HG02885 (cell line): ENCODE measurements around the gene STARD10.
A peak's percentile ranks its signal among the peaks of the same experiment; 100 is the strongest.

Experiments used
- ATAC-seq: cut with Tn5 transposase; IDR thresholded peaks from one replicate; pipeline ENCODE4 v1.9.1; 2021; ENCODE audit warnings: mild to moderate bottlenecking; ENCODE audit not compliant: unreplicated experiment, poor library complexity

Gene STARD10

DNA sequence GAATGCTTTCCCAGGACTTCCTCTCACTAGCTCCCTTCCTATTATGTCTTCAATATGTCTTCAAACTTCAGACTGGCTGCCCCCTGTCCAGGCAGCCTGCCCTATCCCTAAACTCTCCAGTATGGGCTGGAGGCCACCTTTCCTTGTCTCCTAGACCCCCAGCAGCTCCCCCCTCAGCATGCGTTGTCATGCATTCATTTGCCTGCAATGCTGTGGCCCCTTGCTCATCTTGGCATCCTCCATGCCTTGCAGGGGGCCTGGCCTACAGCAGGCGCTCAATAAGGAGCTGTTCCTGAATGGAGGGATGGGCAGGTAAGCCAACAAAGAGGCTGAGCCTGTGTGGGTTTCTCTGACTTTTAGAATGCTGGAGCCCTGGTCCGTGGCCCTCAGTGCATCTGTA lies 25.3 kb downstream of the STARD10 start:
- no peak for ATAC-seq

DNA sequence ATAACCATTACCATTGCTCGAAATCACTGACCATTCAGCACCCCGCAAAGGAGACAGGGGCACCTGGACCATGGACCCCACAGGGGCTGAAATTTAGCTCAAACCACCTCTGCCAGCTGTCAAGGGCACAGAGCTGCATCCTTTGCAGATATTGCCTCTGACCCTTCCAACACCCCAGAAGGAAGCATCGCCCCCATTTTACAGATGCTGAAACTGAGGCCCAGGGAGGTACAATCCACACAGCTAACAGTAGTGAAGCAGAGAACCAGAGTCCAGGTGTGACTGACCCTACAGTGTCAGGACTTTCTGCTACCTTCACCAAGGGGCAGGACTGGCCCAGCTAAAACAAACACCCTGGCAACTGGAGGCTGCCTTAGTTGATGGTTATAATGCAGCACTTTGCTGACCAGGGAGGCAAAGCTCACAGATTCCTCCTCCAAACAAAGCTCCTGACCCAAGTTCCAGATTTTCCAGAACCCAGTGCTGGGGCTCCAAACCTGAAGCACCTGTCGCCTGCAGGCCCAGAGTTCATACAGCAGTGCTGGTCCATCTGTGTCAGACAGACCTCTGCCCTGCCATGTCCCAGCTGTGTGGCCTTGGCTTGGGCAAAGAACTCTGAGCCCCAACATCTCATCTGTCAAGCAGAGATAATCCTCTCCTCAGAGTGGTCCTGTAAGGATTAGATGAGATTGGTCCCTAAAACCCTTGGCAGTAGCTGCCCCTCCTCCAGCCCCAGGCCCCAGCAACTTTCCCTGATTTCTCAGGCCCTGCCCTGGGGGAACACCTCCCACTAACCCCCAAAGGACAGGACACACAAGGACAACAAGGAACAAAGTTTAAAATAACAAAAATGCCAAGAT lies 26.4 kb downstream of the STARD10 start:
- no peak for ATAC-seq

DNA sequence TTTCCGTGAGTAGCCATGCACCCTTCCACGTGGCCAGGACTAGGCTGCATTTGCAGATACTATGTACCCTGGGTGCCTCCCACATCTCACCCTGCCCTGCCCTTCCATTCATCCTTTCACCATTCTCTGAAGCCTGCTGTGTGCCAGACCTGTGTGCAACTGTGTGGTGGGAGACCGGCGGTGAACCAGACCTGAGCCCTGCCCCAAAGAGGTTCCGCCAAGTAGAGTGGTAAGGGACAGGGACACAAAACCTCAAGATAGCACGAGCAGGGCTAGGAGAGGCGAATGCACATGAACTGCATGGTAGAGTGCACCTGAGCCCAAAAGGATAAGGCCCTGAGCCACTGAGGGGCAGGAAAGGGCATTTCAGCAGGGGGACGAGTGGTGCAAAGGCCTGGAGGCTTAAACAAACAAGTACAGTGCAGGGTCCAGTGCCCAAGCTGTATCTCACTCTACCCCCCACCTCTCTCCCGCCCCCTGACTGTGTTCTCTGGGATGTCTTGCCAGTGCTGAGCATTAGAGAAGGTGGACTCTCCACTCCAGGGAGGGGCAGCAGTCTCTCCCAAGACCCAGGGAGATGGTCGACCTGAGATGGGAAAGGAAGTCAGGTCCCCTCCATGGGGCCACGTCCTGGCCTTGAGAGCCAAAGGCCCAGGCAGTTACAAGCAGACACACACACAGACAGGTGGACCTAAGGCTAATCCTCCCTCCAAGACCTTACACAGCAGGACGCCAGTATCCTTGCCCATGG lies 27.5 kb downstream of the STARD10 start:
- no peak for ATAC-seq

DNA sequence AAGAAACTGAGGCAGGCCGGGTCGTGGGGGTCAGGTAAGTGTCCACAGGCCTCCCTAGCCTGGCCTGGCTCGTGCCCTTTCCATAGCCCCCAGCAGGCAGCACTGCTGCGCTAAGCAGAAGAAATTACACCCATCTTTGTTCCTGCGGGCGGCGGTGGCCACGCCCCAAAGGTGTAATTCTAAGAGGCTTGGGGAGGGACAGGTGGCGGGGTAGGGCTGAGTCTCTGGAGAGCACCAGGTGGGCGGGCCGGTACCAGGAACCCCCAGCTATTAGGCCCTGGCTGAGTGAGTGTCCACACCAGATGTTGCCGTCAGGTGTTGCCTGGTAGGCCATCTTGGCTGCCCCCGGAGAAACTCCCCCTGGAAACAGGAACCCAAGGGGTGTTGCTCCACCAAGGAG lies 29.3 kb downstream of the STARD10 start:
- no peak for ATAC-seq

DNA sequence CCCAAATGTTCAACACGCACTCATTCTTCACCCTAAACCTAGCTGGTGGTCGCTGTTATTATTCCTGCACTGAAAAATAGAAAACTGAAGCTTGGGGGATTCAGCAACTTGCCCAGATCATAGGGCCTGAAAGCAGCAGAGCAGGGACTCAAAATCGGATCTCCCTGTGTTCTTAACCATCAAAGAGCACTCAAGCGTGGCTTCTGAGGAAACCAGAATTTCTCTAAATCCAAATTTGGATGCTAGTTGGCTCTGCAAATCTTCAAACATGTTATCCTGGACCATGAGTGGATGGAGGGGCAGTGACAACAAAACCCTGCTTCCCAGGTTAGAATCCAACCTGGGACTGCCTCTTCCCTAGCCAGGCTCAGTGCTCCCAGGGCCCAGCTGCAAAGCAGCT lies 30.0 kb downstream of the STARD10 start:
- no peak for ATAC-seq

DNA sequence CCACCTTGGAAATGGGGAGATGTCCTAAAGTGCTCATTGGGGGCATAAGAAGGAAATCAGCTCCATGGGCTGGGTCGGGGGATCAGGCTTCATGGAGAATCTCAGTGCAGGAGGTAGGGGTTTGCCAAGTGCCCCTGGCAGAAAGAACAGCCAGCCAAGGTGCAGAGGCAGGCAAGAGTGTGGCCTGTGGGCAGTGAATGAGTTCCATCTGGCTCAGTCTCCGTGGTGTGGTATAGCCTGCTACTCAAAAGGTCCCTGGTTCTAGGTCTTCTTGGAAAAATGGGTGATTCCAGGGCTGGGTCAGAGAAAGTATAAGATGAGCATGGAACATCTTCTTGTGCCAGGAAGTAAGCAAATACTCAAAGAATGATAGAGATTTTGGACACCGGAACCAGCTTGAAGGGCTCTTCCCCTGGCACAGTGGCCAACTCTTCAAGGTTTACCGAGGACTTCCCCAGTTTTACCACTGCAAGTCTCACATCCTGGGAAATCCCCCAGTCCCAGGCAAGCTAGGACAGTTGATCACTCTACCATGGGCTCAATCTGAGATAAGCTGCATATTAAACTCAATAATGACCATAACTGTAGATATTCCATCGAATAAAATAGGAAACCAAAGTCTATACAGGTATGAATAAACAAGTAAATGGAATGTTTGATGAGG lies 31.1 kb downstream of the STARD10 start:
- no peak for ATAC-seq

DNA sequence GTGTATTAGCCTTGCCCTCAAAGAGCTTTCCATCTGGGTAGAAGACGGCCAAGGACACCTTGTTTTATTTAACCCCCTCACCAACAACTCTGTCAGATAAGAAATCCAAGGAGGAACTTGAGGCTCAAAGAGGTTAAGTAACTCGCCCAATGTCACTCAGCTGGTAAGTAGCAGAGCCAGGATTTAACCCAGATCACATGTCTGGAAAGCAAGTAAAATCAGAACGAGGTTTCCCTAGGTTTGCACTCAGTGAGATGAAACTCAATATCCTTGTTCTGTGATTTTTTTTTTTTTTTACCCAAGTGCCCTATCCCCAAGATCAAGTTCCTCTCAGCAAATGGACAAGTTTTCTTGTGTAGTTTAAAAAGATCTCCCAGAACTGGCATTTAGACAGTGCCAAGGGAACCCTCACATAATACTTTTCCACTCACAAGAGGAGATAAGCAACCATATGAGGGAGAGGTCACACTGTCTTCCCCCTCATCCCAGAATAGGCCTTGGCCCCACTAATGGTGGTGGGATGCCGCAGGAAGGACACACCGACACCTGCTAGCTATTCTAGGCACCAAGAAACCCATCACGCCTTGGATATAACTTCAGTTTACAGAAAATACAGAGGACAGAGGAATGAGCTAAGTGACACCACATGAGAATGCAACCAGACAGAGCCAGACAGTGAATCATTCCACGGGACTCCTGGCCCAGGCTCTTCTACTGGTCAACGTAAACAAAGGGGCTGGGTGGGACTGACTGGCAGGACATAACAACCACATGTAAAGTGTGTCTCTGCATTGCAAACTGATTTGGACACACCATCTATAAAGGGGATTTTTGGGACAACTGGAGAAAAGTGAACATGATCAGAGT lies 33.1 kb downstream of the STARD10 start:
- no peak for ATAC-seq

DNA sequence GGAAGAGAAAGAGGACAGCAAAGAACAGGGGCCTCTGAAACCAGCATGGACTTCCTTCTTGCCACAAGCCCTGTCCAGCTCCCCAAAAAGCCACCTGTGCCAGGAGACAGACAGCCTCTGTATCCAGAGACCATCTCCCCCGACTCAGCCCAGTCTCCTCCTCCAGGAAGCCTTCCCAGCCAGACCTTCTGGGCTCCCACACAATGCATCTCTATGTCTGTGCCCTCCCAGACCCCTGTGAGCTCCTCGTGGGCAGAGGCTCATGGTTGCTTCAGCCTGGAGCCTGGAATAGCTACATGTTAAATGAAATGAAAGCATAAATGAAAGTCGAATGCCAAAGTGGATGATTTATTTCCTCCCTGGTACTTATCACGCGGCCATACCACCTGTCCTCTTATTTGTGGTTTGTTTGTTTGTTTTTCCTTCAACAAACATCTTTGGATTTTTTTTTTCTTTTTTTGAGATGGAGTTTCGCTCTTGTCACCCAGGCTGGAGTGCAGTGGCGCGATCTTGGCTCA lies 34.3 kb downstream of the STARD10 start:
- no peak for ATAC-seq

DNA sequence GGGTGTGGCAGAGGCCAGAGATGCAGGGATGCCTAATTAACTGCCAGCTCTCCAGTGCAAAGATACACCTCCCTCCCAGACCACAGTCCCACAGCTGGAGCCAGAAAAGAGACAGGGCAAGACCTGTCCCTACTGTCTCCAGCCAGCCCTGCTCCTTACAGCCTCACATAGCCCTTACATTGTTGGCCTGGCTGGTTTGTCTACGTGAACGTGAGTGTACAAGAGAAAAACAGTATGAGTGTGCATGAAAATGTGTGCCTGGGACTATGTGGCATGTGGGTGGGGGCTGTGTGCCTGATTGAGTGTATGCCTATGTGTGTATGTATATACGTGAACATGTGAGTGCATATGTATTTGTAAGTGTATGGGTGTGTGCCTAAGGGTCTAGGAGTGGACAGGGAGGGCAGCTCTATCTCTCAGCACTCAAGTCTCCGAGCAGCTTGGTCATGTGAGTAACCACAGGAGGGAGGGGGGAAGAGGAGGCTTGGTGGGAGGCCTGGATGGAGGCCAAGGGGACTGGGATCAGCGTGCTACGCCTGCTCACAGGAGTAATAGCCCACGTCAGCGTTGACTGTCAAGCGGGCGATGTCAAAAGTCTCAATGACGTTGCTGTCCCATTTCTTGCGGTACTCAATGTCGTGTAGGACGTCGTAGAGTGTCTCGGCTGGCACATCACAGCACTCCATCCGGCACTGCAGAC lies 35.0 kb downstream of the STARD10 start:
- no peak for ATAC-seq

DNA sequence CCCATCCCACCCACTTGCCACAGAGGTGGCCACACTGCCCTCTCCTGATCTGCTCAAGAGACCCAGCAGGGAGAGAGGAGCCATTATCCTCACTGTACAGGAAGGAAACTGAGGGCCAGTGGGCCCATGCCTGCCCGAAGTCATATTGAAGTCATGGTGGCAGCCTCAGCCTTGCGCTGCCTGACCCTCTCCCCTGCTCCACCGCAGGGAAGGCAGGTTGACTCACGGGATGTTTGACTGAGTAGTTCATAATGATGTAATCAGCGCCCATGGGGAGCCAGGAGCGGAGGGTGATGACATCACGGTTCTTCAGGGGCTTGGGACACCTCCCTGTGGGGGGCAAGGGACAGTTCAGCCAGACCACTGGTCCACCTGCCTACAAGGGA lies 35.5 kb downstream of the STARD10 start:
- ATAC-seq, result no peak

DNA sequence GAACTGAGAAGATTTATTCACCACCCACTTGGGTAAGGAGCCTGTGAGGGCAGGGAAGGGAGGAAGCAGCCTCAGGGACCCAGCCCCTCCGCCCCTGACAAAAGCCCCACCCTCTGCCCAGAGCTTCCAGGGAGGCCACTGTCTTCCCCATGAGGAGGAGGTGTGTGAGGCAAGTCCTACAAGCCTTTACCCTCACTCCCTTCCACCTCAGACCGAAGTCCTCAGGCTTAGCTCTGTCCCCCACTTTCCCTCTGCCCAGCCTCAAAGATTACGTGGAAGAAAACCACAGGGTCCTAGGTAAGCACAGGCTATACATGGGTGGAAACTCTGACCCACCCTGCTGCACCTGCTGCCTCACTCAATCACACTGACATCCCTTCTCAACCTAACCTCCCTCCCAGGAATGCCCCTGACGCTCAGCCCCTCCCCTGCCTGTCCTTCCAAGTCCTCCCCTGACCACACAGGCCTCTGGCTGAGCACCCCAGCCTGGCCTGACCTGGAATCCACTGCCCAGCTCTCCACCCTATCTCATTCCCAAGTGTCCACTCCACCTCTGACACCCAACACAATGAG lies 38.0 kb downstream of the STARD10 start:
- no peak for ATAC-seq

DNA sequence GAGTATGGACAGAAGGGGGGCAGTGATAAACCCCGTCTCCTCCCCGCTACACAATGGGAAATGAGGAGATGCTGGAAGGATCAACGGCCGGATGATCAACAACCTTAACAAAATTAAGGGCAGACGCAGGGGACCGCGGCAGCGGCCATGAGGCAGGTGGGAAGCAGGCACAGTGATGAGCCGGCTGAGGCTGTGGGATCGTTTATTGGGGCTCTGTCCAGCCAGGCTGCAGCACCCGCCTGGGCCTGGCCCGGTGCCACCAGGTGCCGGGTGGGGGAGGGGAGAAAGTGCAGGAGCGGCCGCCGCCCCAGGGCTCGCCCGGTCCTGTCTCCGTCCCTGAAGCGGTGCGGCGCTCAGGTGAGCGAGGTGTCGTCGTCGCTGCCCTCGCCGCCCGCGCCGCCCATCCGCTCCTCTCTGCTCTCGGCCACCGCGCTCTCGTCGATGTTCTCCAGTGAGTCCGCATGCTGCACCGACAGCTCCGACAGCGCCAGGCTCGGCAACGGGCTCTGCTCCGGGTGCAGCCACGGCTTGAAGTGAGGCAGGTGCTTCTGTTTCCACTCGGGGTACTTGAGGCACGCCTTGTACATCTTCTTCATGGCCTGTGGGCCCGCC lies 39.2 kb downstream of the STARD10 start:
- ATAC-seq, result no peak

DNA sequence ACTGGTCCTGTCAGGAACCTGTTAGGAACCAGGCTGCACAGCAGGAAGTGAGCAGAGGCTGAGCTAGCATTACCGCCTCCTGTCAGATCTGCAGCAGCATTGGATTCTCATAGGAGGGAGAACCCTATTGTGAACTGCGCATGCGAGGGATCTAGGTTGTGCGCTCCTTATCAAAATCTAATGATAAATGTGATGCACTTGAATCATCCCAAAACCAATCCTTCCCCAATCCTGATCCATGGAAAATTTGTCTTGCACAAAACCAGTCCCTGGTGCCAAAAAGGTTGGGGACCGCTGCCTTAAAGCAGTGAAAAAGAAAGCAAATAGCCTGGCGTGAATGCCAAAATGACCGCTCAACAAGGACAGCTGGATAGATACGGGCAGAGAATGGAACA lies 39.7 kb downstream of the STARD10 start:
- no peak for ATAC-seq

DNA sequence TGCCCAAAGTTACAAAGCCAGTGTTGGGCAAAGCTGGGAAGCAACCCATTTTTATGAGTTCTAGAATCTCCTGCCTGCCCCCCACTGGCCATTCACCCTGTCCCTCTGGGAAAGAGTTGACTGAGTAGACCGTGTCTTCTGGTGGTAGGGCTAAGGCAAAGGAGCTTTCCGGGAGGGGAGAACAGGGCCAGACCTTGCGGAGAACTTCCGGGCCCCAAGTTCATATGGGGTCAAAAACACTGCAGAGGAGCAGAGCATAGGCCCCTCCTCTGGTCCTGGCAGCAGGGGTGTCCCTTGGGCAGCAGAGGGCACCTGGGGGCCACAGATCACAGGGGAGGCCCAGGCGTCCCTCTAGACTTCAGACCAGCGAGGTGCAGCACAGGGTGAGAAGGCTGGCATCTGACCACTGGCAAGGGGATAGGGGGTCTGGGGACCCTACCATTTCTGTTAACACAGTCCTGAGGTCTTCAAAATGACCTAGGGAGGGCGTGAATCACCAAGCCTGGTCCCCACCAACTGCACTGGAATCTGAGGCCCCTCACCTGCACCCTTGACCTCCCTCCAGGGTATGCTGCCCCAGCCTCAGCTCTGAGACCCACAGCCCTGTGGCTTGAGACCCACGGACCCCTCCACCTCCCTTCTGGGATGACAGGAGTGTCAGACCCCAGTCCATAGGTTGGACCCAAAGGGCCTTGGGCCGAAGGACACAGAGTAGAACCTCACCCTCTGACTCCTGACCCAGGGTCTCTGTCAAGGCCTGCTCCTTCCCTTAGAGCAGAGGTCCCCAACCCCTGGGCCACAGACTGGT lies 40.3 kb downstream of the STARD10 start:
- ATAC-seq, result no peak

DNA sequence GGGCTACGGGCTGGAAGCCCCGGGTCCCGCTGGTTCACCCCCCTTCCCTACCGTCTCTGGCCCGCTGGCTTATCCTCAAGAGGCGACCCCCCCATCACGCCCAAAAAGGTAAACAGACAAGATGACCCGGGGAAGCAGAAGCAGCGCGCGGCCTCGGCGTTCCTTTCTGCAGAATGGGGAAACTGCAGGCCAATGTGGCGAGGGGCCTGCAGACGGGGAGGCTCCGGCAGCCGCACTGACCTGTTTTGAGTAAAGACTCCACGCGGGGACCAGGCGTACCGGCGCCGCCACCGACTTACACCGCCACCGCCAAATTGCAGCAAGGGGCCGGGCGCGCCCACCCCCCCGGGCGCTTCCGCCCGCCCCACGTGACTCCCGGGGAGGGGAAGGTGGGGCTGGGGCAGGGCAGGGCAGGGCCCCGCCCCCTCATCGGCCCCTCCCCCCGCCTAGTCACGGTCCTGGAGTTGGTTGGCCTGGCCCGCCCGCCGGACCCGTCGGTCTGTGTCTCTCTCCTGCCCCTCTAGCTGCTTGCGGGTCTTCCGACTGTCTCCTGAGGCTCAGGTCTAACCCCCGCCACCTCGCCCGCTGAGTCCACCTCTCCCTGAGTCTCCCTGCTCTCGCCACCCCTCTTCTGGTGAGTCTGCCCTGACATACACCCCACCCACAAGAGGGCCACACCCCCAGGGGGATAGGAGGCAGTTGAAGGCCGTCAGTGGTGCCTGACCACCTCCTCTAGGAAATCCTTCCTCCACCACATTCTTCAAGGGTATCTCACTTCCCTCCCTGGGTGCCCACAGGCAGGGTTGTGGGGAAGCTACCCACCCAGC lies 41.5 kb downstream of the STARD10 start, which contains the start of gene ARAP1:
TSS of gene ARAP1 (minus strand) at position 321 of the 827 bp plus-strand sequence. CDS start 25,280 bp downstream, outside the sequence.
- peak; percentile 71 for ATAC-seq

DNA sequence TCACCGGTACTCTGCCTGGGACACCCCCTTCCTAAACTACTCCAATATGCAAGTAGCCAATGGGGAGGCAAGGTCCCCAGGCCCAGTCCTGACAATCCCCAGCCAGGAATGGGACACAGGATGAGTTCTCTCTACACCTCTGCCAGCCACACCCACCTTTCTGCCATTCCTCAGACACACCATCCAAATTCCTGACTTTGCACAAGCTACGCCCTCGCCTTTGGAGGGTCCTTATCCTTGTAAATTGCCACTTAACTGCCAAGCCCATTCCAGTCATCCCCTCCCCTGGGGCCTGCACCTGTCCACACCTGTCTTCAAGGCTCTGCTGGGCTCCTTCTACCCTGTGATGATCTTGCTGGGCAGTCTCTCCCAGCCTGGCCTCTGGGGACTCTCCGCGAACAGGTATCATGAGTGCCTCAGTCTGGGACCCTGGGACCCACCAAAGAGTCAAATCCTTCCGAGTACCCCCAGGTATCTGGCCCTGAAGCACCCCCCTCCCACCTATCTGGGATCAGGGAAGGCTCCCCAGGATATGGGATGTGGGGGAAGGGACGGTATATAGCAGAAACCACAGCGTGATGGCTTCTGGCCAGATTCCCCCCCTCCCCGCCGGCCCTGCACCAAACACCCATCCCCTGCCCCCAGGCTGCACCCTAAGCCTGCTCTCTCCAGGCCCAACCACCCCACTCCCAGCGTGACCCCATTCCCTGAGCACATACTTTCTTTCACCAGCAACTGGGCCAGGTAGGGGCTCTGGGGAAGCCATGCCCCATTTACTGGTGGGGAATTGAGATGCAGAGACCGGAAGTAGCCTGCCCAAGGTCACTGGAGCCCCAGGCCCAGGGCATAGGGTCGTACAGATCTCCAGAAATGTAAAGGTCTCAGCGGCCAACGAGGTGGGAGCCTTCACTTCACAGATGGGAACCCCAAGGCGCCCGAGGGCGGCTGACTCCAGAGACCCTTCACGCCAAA lies 42.4 kb downstream of the STARD10 start:
- ATAC-seq, result no peak
